Cardiac muscle cell (in vitro differentiated cells and primary cell): ENCODE data around the gene TMEM200B. TPM values are rescaled to one million over a fixed set of nuclear protein-coding genes. Genes with fewer than 3 reads are reported as not detected.
A peak's percentile ranks its signal among the peaks of the same experiment; 100 is the strongest.
"Not testable (repeated sequence)": the region's sequence is repeated elsewhere in the genome, so short reads cannot be mapped to it uniquely, and the experiment has no call there.

Experiments used
- DNase-seq, 2 donors: peaks; one replicate each; pipeline versions ENCODE4 v3.0.0 to v3.0.0-alpha.2; 2010 to 2017; ENCODE audit warnings: low read depth in 1 of 2, low spot score in 1 of 2
- H3K27ac ChIP-seq: fragments of 200-600 bp; sonication (generic); 2 replicates; pipeline ENCODE4 v1.5.1; 2016
- H3K27me3 ChIP-seq: fragments of 200-600 bp; sonication (generic); 2 replicates; pipeline ENCODE4 v1.6.0; 2016; ENCODE audit warnings: control low read depth
- H3K36me3 ChIP-seq: fragments of 200-600 bp; sonication (generic); 2 replicates; pipeline ENCODE4 v1.5.1; 2016; ENCODE audit warnings: control low read depth
- H3K4me1 ChIP-seq: fragments of 200-600 bp; sonication (generic); 2 replicates; pipeline ENCODE4 v1.8.1; 2017; ENCODE audit warnings: low read depth, mild to moderate bottlenecking, mixed run types
- H3K4me3 ChIP-seq: fragments of 200-600 bp; sonication (generic); 2 replicates; pipeline ENCODE4 v1.5.1; 2016; ENCODE audit warnings: mild to moderate bottlenecking
- H3K9me3 ChIP-seq: fragments of 200-600 bp; sonication (generic); 2 replicates; pipeline ENCODE4 v1.5.1; 2017; ENCODE audit warnings: low read depth, mild to moderate bottlenecking, control low read depth
- polyA plus RNA-seq: library from polyadenylated mRNA; unstranded; fragments of >200 nt; fragmentation: Nextera tagmentation; extraction: Ambion mirVana; gene quantifications from 2 replicates; pipeline ENCODE4 v1.2.1, GENCODE V29; 2016
- total RNA-seq: library from RNA; depleted of rRNA; stranded (reverse); fragments of >200 nt; gene quantifications from 2 replicates; pipeline ENCODE4 v1.2.3, GENCODE V29; 2016
- TF ChIP-seq, protein P1 (sequence below): IDR thresholded peaks from 2 replicates; pipeline ENCODE4 v1.5.1; 2012; ENCODE audit warnings: low read depth, mild to moderate bottlenecking, low read length

The TMEM200B gene
- total and polyA plus RNA-seq, 2 experiments from 2014 or later: 18.7 to 37.6 TPM

DNA sequence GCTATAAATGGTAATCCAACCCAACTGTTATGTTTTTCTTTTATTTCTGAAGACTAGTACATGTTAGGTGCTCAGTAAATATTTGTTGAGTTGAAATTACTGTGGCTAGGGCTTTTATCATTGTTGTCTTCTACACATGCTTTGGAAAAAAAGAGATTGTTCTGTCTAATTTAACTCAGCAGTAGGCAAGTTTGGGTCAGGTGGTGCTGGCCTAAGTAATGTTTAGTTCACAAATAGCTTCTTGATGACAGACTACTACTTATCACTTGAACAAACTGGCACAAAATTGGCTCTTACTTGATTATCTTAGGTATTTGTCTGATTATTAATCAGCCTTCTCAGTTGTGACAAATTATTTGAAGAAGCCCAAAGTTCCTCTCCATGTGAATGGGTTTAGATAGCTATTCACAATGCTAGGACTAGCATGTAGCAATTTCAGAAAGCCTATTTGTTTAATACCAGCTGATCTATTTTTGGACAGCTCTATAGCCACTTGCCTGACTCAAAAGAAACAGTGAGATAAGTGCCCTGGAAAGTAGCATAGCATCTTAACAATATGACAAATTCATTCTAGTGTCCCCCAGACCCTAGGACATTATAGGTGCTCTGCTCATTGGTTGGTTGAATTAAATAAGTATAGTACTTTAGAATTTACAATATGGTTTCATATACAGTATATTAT lies 32.6 kb downstream of the TMEM200B start:
- Histone ChIP-seq H3K4me3 (no peak overlapping the region), H3K4me1 (peaks cover 14% of the 10 kb centered on the region), H3K9me3 (no peaks in the 10 kb centered on the region), H3K27ac (peak overlapping the region; percentile 68), H3K36me3 (no peaks in the 10 kb centered on the region), H3K27me3 (no peaks in the 10 kb centered on the region)
- peak in 1 of 2 donors; percentile 35 for DNase-seq
- TF ChIP-seq, protein P1, sequence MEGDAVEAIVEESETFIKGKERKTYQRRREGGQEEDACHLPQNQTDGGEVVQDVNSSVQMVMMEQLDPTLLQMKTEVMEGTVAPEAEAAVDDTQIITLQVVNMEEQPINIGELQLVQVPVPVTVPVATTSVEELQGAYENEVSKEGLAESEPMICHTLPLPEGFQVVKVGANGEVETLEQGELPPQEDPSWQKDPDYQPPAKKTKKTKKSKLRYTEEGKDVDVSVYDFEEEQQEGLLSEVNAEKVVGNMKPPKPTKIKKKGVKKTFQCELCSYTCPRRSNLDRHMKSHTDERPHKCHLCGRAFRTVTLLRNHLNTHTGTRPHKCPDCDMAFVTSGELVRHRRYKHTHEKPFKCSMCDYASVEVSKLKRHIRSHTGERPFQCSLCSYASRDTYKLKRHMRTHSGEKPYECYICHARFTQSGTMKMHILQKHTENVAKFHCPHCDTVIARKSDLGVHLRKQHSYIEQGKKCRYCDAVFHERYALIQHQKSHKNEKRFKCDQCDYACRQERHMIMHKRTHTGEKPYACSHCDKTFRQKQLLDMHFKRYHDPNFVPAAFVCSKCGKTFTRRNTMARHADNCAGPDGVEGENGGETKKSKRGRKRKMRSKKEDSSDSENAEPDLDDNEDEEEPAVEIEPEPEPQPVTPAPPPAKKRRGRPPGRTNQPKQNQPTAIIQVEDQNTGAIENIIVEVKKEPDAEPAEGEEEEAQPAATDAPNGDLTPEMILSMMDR: no peak

GRCh38 chr1:29084196-29084521 lies 39.5 kb downstream of the TMEM200B start:
- no peaks in the 10 kb centered on the region for H3K27me3 ChIP-seq
- no peaks in the 10 kb centered on the region for H3K4me1 ChIP-seq
- H3K4me3 ChIP-seq: no peak overlapping the region
- no peaks in the 10 kb centered on the region for H3K9me3 ChIP-seq
- no peaks in the 10 kb centered on the region for H3K36me3 ChIP-seq
- H3K27ac ChIP-seq: no peak overlapping the region
- TF ChIP-seq, protein P1: no peak
- no peak for DNase-seq

DNA sequence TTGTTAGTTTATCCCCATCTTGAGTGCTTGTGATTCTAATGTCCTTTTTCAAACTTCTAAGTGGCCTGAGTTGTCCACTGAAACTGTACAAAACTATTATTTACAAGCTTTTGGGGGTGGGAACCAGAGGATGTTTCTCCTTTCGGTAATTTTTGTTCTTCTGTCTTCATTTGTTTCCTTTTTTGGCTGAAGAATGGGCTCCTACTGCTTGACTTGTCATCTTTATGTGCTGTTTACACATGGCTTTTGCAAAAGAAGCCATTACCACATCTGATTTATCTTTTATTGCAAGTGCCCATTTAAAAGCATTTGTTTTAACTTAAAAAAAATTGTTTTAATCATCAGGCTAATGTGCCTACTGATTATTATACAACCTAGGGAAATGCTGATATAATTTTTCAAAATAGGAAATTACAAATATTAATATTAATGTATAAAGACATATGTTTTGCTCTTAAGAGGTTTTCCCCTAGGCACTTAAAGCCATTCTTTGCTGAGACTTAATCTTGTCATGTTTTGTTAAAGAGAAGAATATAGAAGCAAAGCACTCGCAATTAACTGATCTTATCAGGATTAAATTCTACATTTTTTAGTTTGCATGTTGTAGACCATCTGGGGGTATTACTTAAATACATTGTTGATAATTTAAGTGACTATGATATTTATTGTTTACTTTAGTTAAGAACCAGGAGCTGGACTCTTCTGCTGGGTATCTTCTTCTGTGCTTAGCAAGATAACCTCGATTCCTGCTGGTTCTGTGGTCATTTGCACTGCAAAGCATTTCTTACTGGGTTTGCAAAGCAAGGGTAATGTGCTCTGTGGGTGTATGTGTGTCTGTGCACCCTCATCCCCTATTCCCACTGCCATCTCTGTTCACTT lies 40.1 kb downstream of the TMEM200B start:
- TF ChIP-seq, protein P1: no peak
- Histone ChIP-seq H3K9me3 (no peaks in the 10 kb centered on the region), H3K4me1 (no peaks in the 10 kb centered on the region), H3K36me3 (no peaks in the 10 kb centered on the region), H3K27ac (no peak overlapping the region), H3K27me3 (no peaks in the 10 kb centered on the region), H3K4me3 (no peak overlapping the region)
- DNase-seq: no peak

DNA sequence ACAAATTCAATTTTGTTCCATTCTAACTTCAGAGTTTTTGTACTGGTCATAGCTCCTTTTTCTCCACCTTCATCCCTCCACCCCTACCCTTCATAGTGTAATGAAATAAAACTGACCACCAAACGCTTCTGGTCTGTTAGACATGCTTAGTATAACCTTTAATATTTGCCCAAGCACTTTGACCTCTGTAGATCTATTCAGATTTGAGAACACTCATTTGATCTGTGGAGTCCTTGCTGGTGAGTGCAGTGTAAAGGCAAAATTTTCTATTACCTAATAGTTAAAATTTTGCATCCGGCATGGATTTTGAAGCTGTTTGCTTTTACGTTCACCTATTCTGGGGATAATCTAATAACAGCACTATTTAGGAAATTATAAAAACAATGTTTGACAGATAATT lies 41.2 kb downstream of the TMEM200B start:
- no peaks in the 10 kb centered on the region for H3K4me1 ChIP-seq
- TF ChIP-seq, protein P1: no peak
- no peak overlapping the region for H3K27ac ChIP-seq
- H3K9me3 ChIP-seq: no peaks in the 10 kb centered on the region
- no peak overlapping the region for H3K4me3 ChIP-seq
- no peaks in the 10 kb centered on the region for H3K36me3 ChIP-seq
- DNase-seq: no peak
- no peaks in the 10 kb centered on the region for H3K27me3 ChIP-seq

DNA sequence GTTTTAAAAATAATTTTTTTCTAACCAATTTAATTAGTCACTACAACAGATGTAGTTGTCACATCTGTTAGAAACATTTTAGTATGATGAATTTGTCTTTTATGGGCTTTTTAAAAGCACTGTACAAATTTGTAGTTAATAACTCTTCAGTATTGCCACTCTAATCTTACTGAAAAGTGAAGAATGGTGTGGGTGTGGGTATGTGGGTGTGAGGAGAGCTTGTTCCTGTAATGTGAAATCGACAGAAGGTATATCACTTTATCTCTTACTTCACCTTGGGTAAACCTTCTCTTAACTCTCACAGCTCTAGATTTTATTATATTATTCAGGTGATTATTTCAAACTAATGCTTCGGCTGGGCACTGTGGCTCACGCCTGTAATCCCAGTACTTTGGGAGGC lies 42.5 kb downstream of the TMEM200B start:
- Histone ChIP-seq H3K27ac (no peak overlapping the region), H3K36me3 (no peaks in the 10 kb centered on the region), H3K4me3 (no peak overlapping the region), H3K27me3 (no peaks in the 10 kb centered on the region), H3K4me1 (peaks cover 3% of the 10 kb centered on the region), H3K9me3 (no peaks in the 10 kb centered on the region)
- TF ChIP-seq, protein P1: no peak
- no peak for DNase-seq

DNA sequence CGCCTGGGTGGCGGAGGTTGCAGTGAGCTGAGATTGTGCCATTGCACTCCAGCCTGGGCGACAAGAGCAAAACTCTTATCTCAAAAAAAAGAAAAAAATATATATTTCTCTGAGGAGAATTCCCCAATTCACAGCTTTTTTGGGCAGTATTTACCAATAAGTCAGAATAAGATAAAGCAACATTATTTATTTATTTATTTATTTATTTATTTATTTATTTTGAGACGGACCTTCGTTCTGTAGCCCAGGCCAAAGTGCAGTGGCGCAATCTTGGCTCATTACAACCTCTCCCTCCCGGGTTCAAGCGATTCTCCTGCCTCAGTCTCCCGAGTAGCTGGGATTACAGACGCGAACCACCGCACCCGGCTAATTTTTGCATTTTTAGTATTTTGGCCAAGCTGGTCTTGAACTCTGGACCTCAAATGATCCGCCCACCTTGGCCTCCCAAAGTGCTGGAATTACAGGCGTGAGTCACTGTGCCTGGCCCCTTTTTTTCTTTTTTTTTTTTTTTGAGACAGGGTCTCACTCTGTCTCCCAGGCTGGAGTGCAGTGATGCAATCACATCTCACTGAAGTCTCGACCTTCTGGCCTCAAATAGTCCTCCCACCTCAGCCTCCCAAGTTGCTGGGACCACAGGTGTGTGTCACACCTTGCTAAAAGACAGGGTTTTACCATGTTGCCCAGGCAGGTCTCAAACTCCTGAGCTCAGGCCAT lies 43.6 kb downstream of the TMEM200B start:
- not testable (repeated sequence) for DNase-seq, H3K9me3 ChIP-seq

More for the DNA sequence above, 43.6 kb downstream of the TMEM200B start:
- H3K4me1 ChIP-seq, H3K36me3 ChIP-seq, H3K27ac ChIP-seq, H3K27me3 ChIP-seq, H3K4me3 ChIP-seq: not testable (repeated sequence)
